HG03469 (cell line): Measurements from ENCODE around the gene L3MBTL4.
"Not testable (repeated sequence)": the region's sequence is repeated elsewhere in the genome, so short reads cannot be mapped to it uniquely, and the experiment has no call there.

Experiments
- ATAC-seq: cut with Tn5 transposase; IDR thresholded peaks from one replicate; pipeline ENCODE4 v1.9.1; 2021; ENCODE audit warnings: mild to moderate bottlenecking, moderate library complexity, moderate number of reproducible peaks; ENCODE audit not compliant: unreplicated experiment

The L3MBTL4 gene

GRCh38 chr18:6406910-6407470 is 7.7 kb downstream of the L3MBTL4 start:
- no peak for ATAC-seq

- ATAC-seq: no peak
These were observed 8.4 kb downstream of the L3MBTL4 start for GRCh38 chr18:6406075-6406909.

GRCh38 chr18:6405237-6406074 is 9.3 kb downstream of the L3MBTL4 start:
- no peak for ATAC-seq

GRCh38 chr18:6404834-6405233 is 9.9 kb downstream of the L3MBTL4 start:
- ATAC-seq: no peak

- ATAC-seq: no peak
These were observed 13.0 kb downstream of the L3MBTL4 start for GRCh38 chr18:6401687-6402086.

GRCh38 chr18:6399776-6400175 is 14.9 kb downstream of the L3MBTL4 start:
- no peak for ATAC-seq

- ATAC-seq: no peak
These were observed 16.7 kb downstream of the L3MBTL4 start for GRCh38 chr18:6397931-6398566.

GRCh38 chr18:6396847-6397246 is 17.9 kb downstream of the L3MBTL4 start:
- no peak for ATAC-seq

- ATAC-seq: no peak
These were observed 18.4 kb downstream of the L3MBTL4 start for GRCh38 chr18:6396276-6396675.

- no peak for ATAC-seq
These were observed 25.7 kb downstream of the L3MBTL4 start for GRCh38 chr18:6389005-6389404.

- no peak for ATAC-seq
These were observed 31.7 kb downstream of the L3MBTL4 start for GRCh38 chr18:6382963-6383362.

- ATAC-seq: not testable (repeated sequence)
These were observed 37.2 kb downstream of the L3MBTL4 start for GRCh38 chr18:6377473-6377872.

- ATAC-seq: no peak
These were observed 38.1 kb downstream of the L3MBTL4 start for GRCh38 chr18:6376433-6377229.

- ATAC-seq: no peak
These were observed 39.7 kb downstream of the L3MBTL4 start for GRCh38 chr18:6374935-6375529.

GRCh38 chr18:6374340-6374739 is 40.4 kb downstream of the L3MBTL4 start:
- ATAC-seq: no peak

- ATAC-seq: no peak
These were observed 41.5 kb downstream of the L3MBTL4 start for GRCh38 chr18:6373187-6373586.

GRCh38 chr18:6370886-6371635 is 43.6 kb downstream of the L3MBTL4 start:
- ATAC-seq: no peak

GRCh38 chr18:6370410-6370809 is 44.3 kb downstream of the L3MBTL4 start:
- ATAC-seq: no peak

- no peak for ATAC-seq
These were observed 46.7 kb downstream of the L3MBTL4 start for GRCh38 chr18:6368017-6368416.
